ENCODE data around the gene SUFU. TPM values are rescaled to one million over a fixed set of nuclear protein-coding genes. Genes with fewer than 3 reads are reported as not detected.

Gene SUFU
- total and polyA plus RNA-seq, 2 of the 8 experiments (the other 6 are each of a cell fraction or from before 2014, with no cell fraction given): 7.0 to 10.8 TPM

- FAIRE-seq: no peak
- Histone ChIP-seq H2AK5ac (ENCODE audit: low read depth, low read length) (peak overlapping the region; percentile 75; the same call in 1 of the 2 replicates), H3K18ac (ENCODE audit: extremely low read depth, low read length) (no peak overlapping the region), H3K9ac (replicated peaks in 1 of 4; ENCODE audit: extremely low read depth in 1 of 4, low read depth in 3 of 4, low read length in 3 of 4) (0 out of 7 replicates have a peak overlapping the region, but pooled peaks of 1 of the 4 experiments have one; percentile 26), H2AFZ (ENCODE audit: low read length) (no peak overlapping the region), H2BK5ac (ENCODE audit: low read depth, low read length) (no peak overlapping the region), H4K8ac (ENCODE audit: extremely low read depth, insufficient read depth, low read length) (no peak overlapping the region), H3K14ac (ENCODE audit: insufficient read length) (no peak overlapping the region), H3K79me1 (ENCODE audit: low read depth, low read length) (peaks cover 31% of the 10 kb centered on the region), H3K4me3 (ENCODE audit: extremely low read depth in 1 of 4, insufficient read depth in 2 of 4, low read depth in 3 of 4, low read length in 4 of 4) (no peak overlapping the region), H3K79me2 (ENCODE audit: control insufficient read depth in 1 of 2, insufficient read depth in 2 of 2, low read length in 2 of 2) (peaks cover 0 to 70% of the 10 kb centered on the region in 2 experiments; a peak in 2 of 4 replicates), H3K56ac (replicated peaks; ENCODE audit: insufficient read length, low read depth, low read length) (no peak overlapping the region), H3K23ac (ENCODE audit: insufficient read length) (no peak overlapping the region), H2BK15ac (ENCODE audit: low read length) (peak overlapping the region; percentile 72; the same call in 1 of the 2 replicates), H3K27me3 (replicated peaks in 1 of 4; ENCODE audit: control insufficient read depth in 3 of 4, extremely low read depth in 1 of 4, insufficient read depth in 3 of 4, low read length in 3 of 4) (no peaks in the 10 kb centered on the region), H2BK20ac (ENCODE audit: low read length) (no peak overlapping the region), H3K23me2 (ENCODE audit: low read depth, low read length) (peaks cover 2% of the 10 kb centered on the region; the same call in 1 of the 2 replicates), H2BK120ac (replicated peaks; ENCODE audit: low read depth, low read length) (no peak overlapping the region), H3K36me3 (ENCODE audit: control insufficient read depth in 2 of 4, insufficient read depth in 4 of 4, low read length in 3 of 4) (peaks cover 7 to 14% (median 10%) of the 10 kb centered on the region in 4 experiments; a peak in 5 of 8 replicates), H4K20me1 (replicated peaks in 1 of 2; ENCODE audit: control insufficient read depth in 1 of 2, insufficient read depth in 2 of 2, low read length in 2 of 2) (peaks cover 15 to 26% of the 10 kb centered on the region in 2 experiments), H3K4me2 (ENCODE audit: insufficient read depth in 1 of 2, low read depth in 2 of 2, low read length in 2 of 2) (no peak overlapping the region), H4K91ac (replicated peaks; ENCODE audit: insufficient read length, low read length) (no peak overlapping the region), H3K4me1 (replicated peaks in 1 of 4; ENCODE audit: control insufficient read depth in 3 of 4, insufficient read depth in 4 of 4, low read length in 3 of 4) (peaks cover 3 to 46% (median 37%) of the 10 kb centered on the region in 4 experiments), H3K27ac (ENCODE audit: low read depth, low read length) (no peak overlapping the region), H4K5ac (ENCODE audit: insufficient read length, low read depth, low read length) (no peak overlapping the region), H3K4ac (replicated peaks; ENCODE audit: insufficient read length, low read depth, low read length) (no peak overlapping the region), H2BK12ac (ENCODE audit: low read depth, low read length) (0 out of 2 replicates have a peak overlapping the region, but pooled peaks have one; percentile 27), H3K9me3 (ENCODE audit: insufficient read depth in 2 of 2, low read depth in 1 of 2, low read length in 1 of 2) (no peaks in the 10 kb centered on the region)
- CTCF ChIA-PET (ENCODE audit: partially characterized antibody): interaction anchor here (1.0 to 13.0 kb wide), 9 partner anchors 9 to 68 kb away, joined by 3 to 145 read pairs (median 7); no protein-coding TSS in a partner anchor
- no peak for DNase-seq (ENCODE audit: low read depth in 1 of 2, low spot score in 2 of 2)
- POLR2A ChIA-PET (ENCODE audit: partially characterized antibody): interaction anchor here (1.7 to 5.1 kb wide), 3 partner anchors 9 to 23 kb away, joined by 8 to 39 read pairs (median 10); no protein-coding TSS in a partner anchor
- WGBS, 2 experiments (ENCODE audit: extremely low coverage in 1 of 2, insufficient coverage in 1 of 2, insufficient read length in 1 of 2, insufficient replicate concordance in 2 of 2, low coverage in 1 of 2, low lambda C conversion rate in 2 of 2, missing lambda C conversion rate in 1 of 2): 92% methylated on average over 11 of the region's 11 CpGs; no CpG with 5 or more reads in 1 of the 2 experiments
Observed at GRCh38 chr10:102651455-102652169, 147.8 kb downstream of the SUFU start.

Data from H1 (cell line).